ENCODE measurements around the gene TOX3. TPM values are rescaled to one million over a fixed set of nuclear protein-coding genes. Genes with fewer than 3 reads are reported as not detected.

Gene TOX3
- total RNA-seq, 1 donor from 2014 or later: 48.1 TPM

GRCh38 chr16:52470585-52470984, 76.4 kb downstream of the TOX3 start:
- no peak for DNase-seq (ENCODE audit: low spot score)
- H4K20me1 ChIP-seq (ENCODE audit: low read depth): peaks cover 85% of the 10 kb centered on the region
- H3K9me3 ChIP-seq (ENCODE audit: low read depth): no peaks in the 10 kb centered on the region
- Mint-ChIP-seq H3K36me3 (peaks cover 21% of the 10 kb centered on the region), H3K27me3 (ENCODE audit: insufficient read depth, low read depth) (no peaks in the 10 kb centered on the region), H3K4me3 (no peak overlapping the region), H3K27ac (no peak overlapping the region), H3K9me3 (peaks cover 3% of the 10 kb centered on the region), H3K4me1 (peaks cover 36% of the 10 kb centered on the region)
- H3K79me2 ChIP-seq (ENCODE audit: low read depth): peaks cover 100% of the 10 kb centered on the region
- H3K4me3 ChIP-seq: no peak overlapping the region
- no peak overlapping the region for H3K9ac ChIP-seq
- no peak overlapping the region for H2AFZ ChIP-seq (replicated peaks)
- H3K4me1 ChIP-seq: peaks cover 8% of the 10 kb centered on the region
- H3K4me2 ChIP-seq: no peak overlapping the region
- H3K27ac ChIP-seq: no peak overlapping the region
- H3K27me3 ChIP-seq: no peaks in the 10 kb centered on the region
- peaks cover 18% of the 10 kb centered on the region for H3K36me3 ChIP-seq
- H3F3A ChIP-seq (ENCODE audit: low read depth): peaks cover 8% of the 10 kb centered on the region
- TF ChIP-seq CTCF (IDR thresholded peaks at IDR 0.05): no peak
- no peak for TF ChIP-seq EZH2phosphoT487 (IDR thresholded peaks at IDR 0.05)
- no peak for TF ChIP-seq EZH2 (IDR thresholded peaks at IDR 0.05)

GRCh38 chr16:52469775-52470174, 77.2 kb downstream of the TOX3 start:
- no peak for DNase-seq (ENCODE audit: low spot score)
- TF ChIP-seq EZH2phosphoT487 (IDR thresholded peaks at IDR 0.05): no peak
- no peak for TF ChIP-seq CTCF (IDR thresholded peaks at IDR 0.05)
- TF ChIP-seq EZH2 (IDR thresholded peaks at IDR 0.05): no peak
- H3K4me1 Mint-ChIP-seq: peaks cover 37% of the 10 kb centered on the region
- H3K4me3 ChIP-seq: no peak overlapping the region
- peaks cover 15% of the 10 kb centered on the region for H3K36me3 ChIP-seq
- no peak overlapping the region for H3K4me2 ChIP-seq
- H3K4me1 ChIP-seq: peaks cover 8% of the 10 kb centered on the region
- peaks cover 98% of the 10 kb centered on the region for H3K79me2 ChIP-seq (ENCODE audit: low read depth)
- no peak overlapping the region for H3K4me3 Mint-ChIP-seq
- peaks cover under 1% of the 10 kb centered on the region for H3K9me3 Mint-ChIP-seq
- no peak overlapping the region for H3K27ac ChIP-seq
- no peak overlapping the region for H3K27ac Mint-ChIP-seq
- no peaks in the 10 kb centered on the region for H3K27me3 ChIP-seq
- no peak overlapping the region for H2AFZ ChIP-seq (replicated peaks)
- peaks cover 22% of the 10 kb centered on the region for H3K36me3 Mint-ChIP-seq
- H3K9ac ChIP-seq: no peak overlapping the region
- no peaks in the 10 kb centered on the region for H3K9me3 ChIP-seq (ENCODE audit: low read depth)
- peaks cover 8% of the 10 kb centered on the region for H3F3A ChIP-seq (ENCODE audit: low read depth)
- peaks cover 77% of the 10 kb centered on the region for H4K20me1 ChIP-seq (ENCODE audit: low read depth)
- H3K27me3 Mint-ChIP-seq (ENCODE audit: insufficient read depth, low read depth): no peaks in the 10 kb centered on the region

- no peak overlapping the region for H2AFZ ChIP-seq (replicated peaks)
- peaks cover 98% of the 10 kb centered on the region for H3K79me2 ChIP-seq (ENCODE audit: low read depth)
- H3K36me3 Mint-ChIP-seq: peaks cover 17% of the 10 kb centered on the region
- no peak overlapping the region for H3K4me2 ChIP-seq
- H3K4me3 ChIP-seq: no peak overlapping the region
- no peaks in the 10 kb centered on the region for H3K9me3 Mint-ChIP-seq
- no peak for DNase-seq (ENCODE audit: low spot score)
- H3K4me1 Mint-ChIP-seq: peaks cover 37% of the 10 kb centered on the region
- TF ChIP-seq EZH2 (IDR thresholded peaks at IDR 0.05): no peak
- no peak for TF ChIP-seq EZH2phosphoT487 (IDR thresholded peaks at IDR 0.05)
- no peak overlapping the region for H3K4me3 Mint-ChIP-seq
- peaks cover 15% of the 10 kb centered on the region for H3K36me3 ChIP-seq
- peaks cover 71% of the 10 kb centered on the region for H4K20me1 ChIP-seq (ENCODE audit: low read depth)
- H3K27me3 Mint-ChIP-seq (ENCODE audit: insufficient read depth, low read depth): no peaks in the 10 kb centered on the region
- no peak overlapping the region for H3K27ac ChIP-seq
- peaks cover 8% of the 10 kb centered on the region for H3F3A ChIP-seq (ENCODE audit: low read depth)
- H3K9me3 ChIP-seq (ENCODE audit: low read depth): no peaks in the 10 kb centered on the region
- H3K27ac Mint-ChIP-seq: no peak overlapping the region
- no peak overlapping the region for H3K9ac ChIP-seq
- H3K27me3 ChIP-seq: no peaks in the 10 kb centered on the region
- H3K4me1 ChIP-seq: peaks cover 8% of the 10 kb centered on the region
Observed at GRCh38 chr16:52469091-52469490, 77.9 kb downstream of the TOX3 start.

DNA sequence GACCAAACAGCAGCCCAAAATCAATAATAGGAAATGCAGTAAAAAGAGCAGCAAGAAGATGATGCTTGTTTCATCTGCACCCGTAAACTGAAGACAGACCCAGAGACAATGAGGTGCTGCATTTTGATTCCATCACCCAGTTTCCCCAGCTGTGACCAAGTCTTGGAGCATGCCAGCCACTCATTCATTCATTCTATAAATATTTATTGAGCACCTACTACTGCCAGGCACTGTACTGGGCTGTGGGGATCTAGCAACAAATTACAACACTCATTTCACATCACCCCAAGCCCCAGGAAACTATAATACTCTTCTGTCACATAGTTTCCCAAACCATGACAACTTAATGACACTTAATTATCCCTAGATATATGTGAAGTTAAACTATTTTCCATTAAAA, 79.2 kb downstream of the TOX3 start:
- peaks cover 17% of the 10 kb centered on the region for H3F3A ChIP-seq (ENCODE audit: low read depth)
- no peaks in the 10 kb centered on the region for H3K9me3 ChIP-seq (ENCODE audit: low read depth)
- peaks cover 38% of the 10 kb centered on the region for H3K4me1 Mint-ChIP-seq
- H3K9ac ChIP-seq: no peak overlapping the region
- peaks cover 98% of the 10 kb centered on the region for H3K79me2 ChIP-seq (ENCODE audit: low read depth)
- peaks cover 70% of the 10 kb centered on the region for H4K20me1 ChIP-seq (ENCODE audit: low read depth)
- H3K4me3 Mint-ChIP-seq: no peak overlapping the region
- no peaks in the 10 kb centered on the region for H3K9me3 Mint-ChIP-seq
- peaks cover 19% of the 10 kb centered on the region for H3K36me3 Mint-ChIP-seq
- no peak overlapping the region for H3K4me3 ChIP-seq
- peaks cover 24% of the 10 kb centered on the region for H3K36me3 ChIP-seq
- H3K27me3 Mint-ChIP-seq (ENCODE audit: insufficient read depth, low read depth): no peaks in the 10 kb centered on the region
- peaks cover 8% of the 10 kb centered on the region for H3K4me1 ChIP-seq
- H2AFZ ChIP-seq (replicated peaks): no peak overlapping the region
- no peaks in the 10 kb centered on the region for H3K27me3 ChIP-seq
- DNase-seq (ENCODE audit: low spot score): no peak
- H3K4me2 ChIP-seq: no peak overlapping the region
- no peak overlapping the region for H3K27ac ChIP-seq
- peak overlapping the region; percentile 61 for H3K27ac Mint-ChIP-seq
- TF ChIP-seq CTCF (IDR thresholded peaks at IDR 0.05) (no peak), EZH2 (IDR thresholded peaks at IDR 0.05) (no peak), EZH2phosphoT487 (IDR thresholded peaks at IDR 0.05) (no peak)

Measured in neural progenitor cell (in vitro differentiated cells).